Measurements from ENCODE around the gene FRRS1L. TPM values are rescaled to one million over a fixed set of nuclear protein-coding genes. Genes with fewer than 3 reads are reported as not detected.

FRRS1L gene
- total RNA-seq, 6 donors from 2014 or later, result 0.06 to 0.13 (median 0.10) TPM; not detected in 3

- Histone ChIP-seq H3K4me1 (no peaks in the 10 kb centered on the region), H3K27ac (no peak overlapping the region), H3K4me3 (no peak overlapping the region), H3K36me3 (no peaks in the 10 kb centered on the region), H3K27me3 (no peaks in the 10 kb centered on the region), H3K9me3 (peaks cover 0 to 7% (median 2%) of the 10 kb centered on the region in 4 donors)
- DNase-seq (no peak), ATAC-seq (ENCODE audit: low FRiP score in 2 of 2) (no peak)
- TF ChIP-seq POLR2AphosphoS5 (IDR thresholded peaks at IDR 0.05), result no peak
- TF ChIP-seq, protein P1, sequence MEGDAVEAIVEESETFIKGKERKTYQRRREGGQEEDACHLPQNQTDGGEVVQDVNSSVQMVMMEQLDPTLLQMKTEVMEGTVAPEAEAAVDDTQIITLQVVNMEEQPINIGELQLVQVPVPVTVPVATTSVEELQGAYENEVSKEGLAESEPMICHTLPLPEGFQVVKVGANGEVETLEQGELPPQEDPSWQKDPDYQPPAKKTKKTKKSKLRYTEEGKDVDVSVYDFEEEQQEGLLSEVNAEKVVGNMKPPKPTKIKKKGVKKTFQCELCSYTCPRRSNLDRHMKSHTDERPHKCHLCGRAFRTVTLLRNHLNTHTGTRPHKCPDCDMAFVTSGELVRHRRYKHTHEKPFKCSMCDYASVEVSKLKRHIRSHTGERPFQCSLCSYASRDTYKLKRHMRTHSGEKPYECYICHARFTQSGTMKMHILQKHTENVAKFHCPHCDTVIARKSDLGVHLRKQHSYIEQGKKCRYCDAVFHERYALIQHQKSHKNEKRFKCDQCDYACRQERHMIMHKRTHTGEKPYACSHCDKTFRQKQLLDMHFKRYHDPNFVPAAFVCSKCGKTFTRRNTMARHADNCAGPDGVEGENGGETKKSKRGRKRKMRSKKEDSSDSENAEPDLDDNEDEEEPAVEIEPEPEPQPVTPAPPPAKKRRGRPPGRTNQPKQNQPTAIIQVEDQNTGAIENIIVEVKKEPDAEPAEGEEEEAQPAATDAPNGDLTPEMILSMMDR (IDR thresholded peaks at IDR 0.05), result no peak
- TF ChIP-seq POLR2A (IDR thresholded peaks at IDR 0.05), result no peak
- no peak for TF ChIP-seq EP300 (IDR thresholded peaks at IDR 0.05)
- 79 to 81% methylated on average over 8 of the region's 8 CpGs for WGBS, 2 donors
These were observed 10.3 kb downstream of the FRRS1L start for GRCh38 chr9:109156708-109157107.

DNA sequence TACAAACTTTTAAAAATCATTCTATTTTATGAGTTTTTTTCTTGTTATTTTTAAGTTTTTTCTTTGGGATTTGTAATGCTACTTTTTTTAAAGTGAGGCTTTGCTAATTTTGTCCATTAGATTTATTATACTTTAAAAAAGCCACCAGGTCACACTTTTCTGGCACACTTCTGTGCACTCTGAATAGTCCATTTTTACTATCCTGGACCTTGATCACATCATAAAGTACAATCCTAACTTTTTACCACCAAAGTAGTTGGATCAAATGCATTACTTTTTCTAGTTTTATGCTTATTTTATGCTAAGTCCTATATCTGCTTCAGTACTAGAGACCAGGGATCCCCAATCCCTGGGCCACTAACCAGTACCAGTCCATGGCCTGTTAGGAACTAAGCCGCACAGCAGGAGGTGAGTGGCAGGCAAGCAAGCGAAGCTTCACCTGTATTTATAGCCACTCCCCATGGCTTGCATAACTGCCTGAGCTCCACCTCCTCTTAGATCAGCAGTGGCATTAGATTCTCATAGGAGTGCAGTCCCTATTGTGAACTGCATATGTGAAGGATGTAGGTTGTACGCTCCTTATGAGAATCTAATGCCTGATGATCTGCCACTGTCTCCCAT lies 16.0 kb downstream of the FRRS1L start:
- WGBS, 2 donors, result 81 to 86% methylated on average over 3 of the region's 3 CpGs
- H3K9me3 ChIP-seq, result peaks cover 0 to 7% (median 2%) of the 10 kb centered on the region in 4 donors
- no peaks in the 10 kb centered on the region for H3K4me1 ChIP-seq
- DNase-seq (peak in 1 of 2 donors; percentile 59), ATAC-seq (ENCODE audit: low FRiP score in 2 of 2) (no peak)
- H3K36me3 ChIP-seq, result no peaks in the 10 kb centered on the region
- no peaks in the 10 kb centered on the region for H3K27me3 ChIP-seq
- no peak overlapping the region for H3K4me3 ChIP-seq
- no peak for TF ChIP-seq EP300 (IDR thresholded peaks at IDR 0.05)
- TF ChIP-seq, protein P1 (IDR thresholded peaks at IDR 0.05), result no peak
- no peak for TF ChIP-seq POLR2A (IDR thresholded peaks at IDR 0.05)
- no peak for TF ChIP-seq POLR2AphosphoS5 (IDR thresholded peaks at IDR 0.05)
- no peak overlapping the region for H3K27ac ChIP-seq

GRCh38 chr9:109149722-109150121 lies 17.3 kb downstream of the FRRS1L start:
- Histone ChIP-seq H3K4me3 (no peak overlapping the region), H3K4me1 (no peaks in the 10 kb centered on the region), H3K36me3 (no peaks in the 10 kb centered on the region), H3K27ac (no peak overlapping the region), H3K27me3 (no peaks in the 10 kb centered on the region), H3K9me3 (peaks cover 0 to 7% (median 2%) of the 10 kb centered on the region in 4 donors)
- TF ChIP-seq, protein P1 (IDR thresholded peaks at IDR 0.05), result no peak
- no peak for TF ChIP-seq POLR2AphosphoS5 (IDR thresholded peaks at IDR 0.05)
- TF ChIP-seq EP300 (IDR thresholded peaks at IDR 0.05), result no peak
- no peak for TF ChIP-seq POLR2A (IDR thresholded peaks at IDR 0.05)
- 91 to 93% methylated on average over 4 of the region's 4 CpGs for WGBS, 2 donors
- no peak for DNase-seq
- ATAC-seq (ENCODE audit: low FRiP score in 2 of 2), result no peak

- ATAC-seq (ENCODE audit: low FRiP score in 2 of 2), result no peak
- Histone ChIP-seq H3K4me1 (no peaks in the 10 kb centered on the region), H3K9me3 (peaks cover 0 to 7% (median 2%) of the 10 kb centered on the region in 4 donors), H3K27me3 (no peaks in the 10 kb centered on the region), H3K27ac (no peak overlapping the region), H3K4me3 (no peak overlapping the region), H3K36me3 (no peaks in the 10 kb centered on the region)
- TF ChIP-seq POLR2A (IDR thresholded peaks at IDR 0.05), result no peak
- TF ChIP-seq EP300 (IDR thresholded peaks at IDR 0.05), result no peak
- TF ChIP-seq POLR2AphosphoS5 (IDR thresholded peaks at IDR 0.05), result no peak
- no peak for DNase-seq
- WGBS, 2 donors, result 89 to 95% methylated on average over 5 of the region's 5 CpGs
These were observed 18.0 kb downstream of the FRRS1L start for GRCh38 chr9:109149089-109149488.

DNA sequence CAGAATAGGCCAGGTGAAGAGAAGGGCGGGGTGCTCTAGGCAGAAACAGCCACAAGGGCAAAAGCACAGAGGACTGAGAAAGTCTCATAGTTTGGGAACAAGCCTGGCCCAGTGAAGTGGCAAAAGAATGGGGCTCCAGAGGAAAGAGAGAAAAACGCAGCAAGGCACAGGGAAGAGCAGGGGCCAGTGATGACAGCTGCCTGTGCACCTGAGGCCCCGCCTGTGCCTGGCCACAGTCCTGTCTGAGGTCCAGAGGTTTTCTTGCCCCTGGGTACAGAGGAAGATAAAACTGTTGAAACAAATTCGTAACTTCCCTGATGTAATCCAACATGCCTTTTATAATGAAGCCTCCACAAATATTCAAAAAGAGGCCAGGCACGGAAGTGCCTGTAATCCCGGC lies 22.0 kb downstream of the FRRS1L start:
- DNase-seq (no peak), ATAC-seq (ENCODE audit: low FRiP score in 2 of 2) (no peak)
- H3K4me3 ChIP-seq, result no peak overlapping the region
- H3K27ac ChIP-seq, result no peak overlapping the region
- 89% methylated on average over 6 of the region's 6 CpGs for WGBS, 2 donors
- no peaks in the 10 kb centered on the region for H3K4me1 ChIP-seq
- no peaks in the 10 kb centered on the region for H3K27me3 ChIP-seq
- TF ChIP-seq EP300 (IDR thresholded peaks at IDR 0.05) (no peak), POLR2A (IDR thresholded peaks at IDR 0.05) (no peak), POLR2AphosphoS5 (IDR thresholded peaks at IDR 0.05) (no peak)
- TF ChIP-seq, protein P1 (IDR thresholded peaks at IDR 0.05), result no peak
- H3K9me3 ChIP-seq, result no peaks in the 10 kb centered on the region
- H3K36me3 ChIP-seq, result no peaks in the 10 kb centered on the region
